ENCODE data around the gene ACVRL1.

ACVRL1 gene

DNA sequence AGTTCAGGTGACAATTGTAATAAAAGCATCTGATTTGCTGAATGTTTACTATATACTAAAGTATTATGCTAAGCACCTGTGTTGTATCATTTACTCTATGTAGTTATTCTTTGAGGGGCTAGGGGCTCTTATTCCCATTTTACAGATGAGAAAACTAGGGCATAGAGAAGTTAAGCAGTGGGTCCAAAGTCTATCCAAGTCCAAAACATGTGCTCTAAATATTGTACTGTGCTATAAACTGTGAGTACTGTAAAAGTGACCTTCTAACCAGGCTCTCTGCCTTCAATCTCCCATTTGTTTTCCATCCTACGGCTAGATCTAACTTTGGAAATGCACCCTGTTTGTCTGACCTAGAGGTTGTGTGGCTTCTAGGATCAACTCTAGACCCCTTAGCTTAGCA lies 53.2 kb downstream of the ACVRL1 start:
- no peak for TF ChIP-seq CTCF (conservative IDR thresholded peaks at IDR 0.05; ENCODE audit: low read depth, low read length)
- H3K4me3 ChIP-seq (ENCODE audit: low read length): no peak overlapping the region
- no peak for DNase-seq (ENCODE audit: low read depth)

DNA sequence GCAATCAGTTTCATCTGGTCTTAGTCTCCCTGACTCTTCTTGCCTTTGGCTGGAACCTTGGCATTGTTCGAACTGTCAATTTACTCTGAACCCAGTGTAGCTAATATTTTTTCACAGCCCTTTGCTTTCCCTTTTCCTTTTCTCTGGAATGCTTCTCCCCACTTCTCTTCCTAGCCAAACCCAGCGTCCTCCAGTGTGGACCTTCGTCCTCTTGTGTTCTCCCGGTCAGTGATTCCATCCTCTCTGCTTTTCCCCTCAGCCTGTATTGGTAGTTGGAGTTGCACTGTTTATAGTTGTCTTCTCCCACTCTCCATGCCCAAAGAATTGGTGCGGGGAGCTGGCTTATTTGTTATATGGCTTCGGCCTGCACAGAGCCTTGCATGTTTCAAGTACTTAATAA lies 53.6 kb downstream of the ACVRL1 start:
- H3K4me3 ChIP-seq (ENCODE audit: low read length): no peak overlapping the region
- no peak for TF ChIP-seq CTCF (conservative IDR thresholded peaks at IDR 0.05; ENCODE audit: low read depth, low read length)
- no peak for DNase-seq (ENCODE audit: low read depth)

- DNase-seq (ENCODE audit: low read depth): no peak
- TF ChIP-seq CTCF (conservative IDR thresholded peaks at IDR 0.05; ENCODE audit: low read depth, low read length): no peak
- H3K4me3 ChIP-seq (ENCODE audit: low read length): no peak overlapping the region
These were observed 54.5 kb downstream of the ACVRL1 start for GRCh38 chr12:51961834-51962233.

GRCh38 chr12:51962737-51963136 lies 55.4 kb downstream of the ACVRL1 start:
- H3K4me3 ChIP-seq (ENCODE audit: low read length): no peak overlapping the region
- TF ChIP-seq CTCF (conservative IDR thresholded peaks at IDR 0.05; ENCODE audit: low read depth, low read length): no peak
- DNase-seq (ENCODE audit: low read depth): no peak

- no peak overlapping the region for H3K4me3 ChIP-seq (ENCODE audit: low read length)
- DNase-seq (ENCODE audit: low read depth): no peak
- TF ChIP-seq CTCF (conservative IDR thresholded peaks at IDR 0.05; ENCODE audit: low read depth, low read length): no peak
These were observed 56.2 kb downstream of the ACVRL1 start for GRCh38 chr12:51963477-51963876.

DNA sequence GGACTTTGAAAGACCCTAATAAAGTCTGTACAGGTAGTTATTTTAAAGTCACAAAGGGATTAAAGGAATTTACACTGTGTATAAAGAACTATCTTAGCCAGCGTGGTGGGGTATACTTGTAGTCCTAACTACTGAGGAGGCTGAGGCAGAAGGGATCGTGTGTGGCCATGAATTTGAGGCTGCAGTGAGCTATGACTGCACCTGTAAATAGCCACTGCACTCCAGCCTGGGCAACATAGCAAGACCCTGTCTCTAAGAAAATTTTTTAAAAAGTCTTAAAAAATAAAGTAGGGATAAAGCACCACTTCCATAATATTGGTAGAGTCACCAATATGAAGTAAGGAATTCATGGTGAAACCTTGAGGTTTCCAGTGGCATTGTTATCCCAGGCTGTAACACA lies 62.3 kb downstream of the ACVRL1 start:
- TF ChIP-seq CTCF (conservative IDR thresholded peaks at IDR 0.05; ENCODE audit: low read depth, low read length): no peak
- H3K4me3 ChIP-seq (ENCODE audit: low read length): no peak overlapping the region
- DNase-seq (ENCODE audit: low read depth): no peak

DNA sequence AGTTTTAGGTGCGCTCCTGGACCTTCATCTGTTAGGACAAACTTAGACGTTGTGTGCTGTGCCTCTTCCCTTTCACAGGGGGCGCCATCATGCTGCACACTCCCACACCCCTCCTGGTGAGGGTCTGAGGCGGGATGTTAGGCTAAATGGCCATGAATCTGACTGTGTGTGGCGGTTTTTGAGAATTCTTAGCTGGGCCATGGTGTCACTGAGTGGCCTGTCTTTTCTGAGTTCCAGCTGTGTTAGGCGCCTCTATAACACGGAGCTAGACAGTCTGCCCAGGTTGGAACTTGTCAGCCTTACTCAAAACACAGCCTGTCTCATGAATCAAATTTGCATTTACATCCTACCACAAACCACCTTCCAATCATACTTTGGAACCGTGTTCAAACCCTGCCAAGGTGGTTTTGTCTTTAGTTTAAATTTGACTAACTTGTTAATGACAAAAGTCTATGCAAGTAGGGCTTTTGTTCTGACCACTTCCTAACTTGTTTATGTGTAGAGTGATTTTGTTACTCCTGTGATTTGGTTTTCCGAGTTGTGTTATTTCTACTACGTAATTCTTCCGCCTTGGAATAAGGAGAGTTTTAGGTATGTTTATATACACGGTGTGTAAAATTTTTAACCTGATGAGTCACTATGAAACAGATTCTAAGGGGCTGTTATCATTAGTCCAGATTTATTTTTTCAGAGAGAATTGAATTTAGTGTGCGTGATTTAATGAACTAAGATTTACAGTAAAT lies 63.8 kb downstream of the ACVRL1 start:
- TF ChIP-seq CTCF (conservative IDR thresholded peaks at IDR 0.05; ENCODE audit: low read depth, low read length): peak; percentile 74
- DNase-seq (ENCODE audit: low read depth): no peak
- H3K4me3 ChIP-seq (ENCODE audit: low read length): no peak overlapping the region

All from retinal pigment epithelial cell (primary cell).